GM20000 (cell line): Measurements from ENCODE around the gene ENPP5.
A peak's percentile ranks its signal among the peaks of the same experiment; 100 is the strongest.
"Not testable (repeated sequence)": the region's sequence is repeated elsewhere in the genome, so short reads cannot be mapped to it uniquely, and the experiment has no call there.

Source experiments
- DNase-seq: peaks from one replicate; pipeline ENCODE4 v3.0.0; 2012; ENCODE audit warnings: low spot score
- CTCF ChIP-seq: IDR thresholded peaks from 2 replicates; pipeline ENCODE4 v1.5.1; 2012; ENCODE audit warnings: mild to moderate bottlenecking, control low read depth; ENCODE audit errors: extremely low read depth, missing control alignments

ENPP5 gene

GRCh38 chr6:46175446-46175845, 4.7 kb upstream of the ENPP5 start:
- TF ChIP-seq CTCF: no peak
- peak; percentile 63 for DNase-seq

- TF ChIP-seq CTCF: no peak
- DNase-seq: no peak
Measured at GRCh38 chr6:46174904-46175303, 4.1 kb upstream of the ENPP5 start.

GRCh38 chr6:46172176-46172575, 1.4 kb upstream of the ENPP5 start:
- DNase-seq: no peak
- no peak for TF ChIP-seq CTCF

DNA sequence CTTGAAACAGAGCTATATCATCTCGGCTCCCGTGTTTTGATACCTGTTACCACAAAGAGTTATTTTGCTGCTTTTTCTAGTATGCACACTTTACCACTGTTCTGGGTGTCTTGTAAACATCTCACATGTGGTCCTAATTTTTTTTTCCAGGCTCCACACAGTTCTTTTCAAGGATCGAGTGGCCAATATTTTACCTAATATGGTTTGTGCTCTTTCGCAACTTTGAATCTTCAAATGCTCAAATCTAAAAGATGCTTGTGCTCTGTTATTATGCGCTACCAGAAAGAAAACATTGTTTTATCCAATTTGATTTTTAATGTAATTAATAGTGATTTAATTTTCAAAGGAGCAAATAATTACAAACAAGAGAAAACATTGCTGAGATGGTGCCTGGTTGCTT, 10.7 kb downstream of the ENPP5 start:
- no peak for TF ChIP-seq CTCF
- no peak for DNase-seq

GRCh38 chr6:46159229-46159628, 11.6 kb downstream of the ENPP5 start:
- TF ChIP-seq CTCF: no peak
- DNase-seq: no peak

DNA sequence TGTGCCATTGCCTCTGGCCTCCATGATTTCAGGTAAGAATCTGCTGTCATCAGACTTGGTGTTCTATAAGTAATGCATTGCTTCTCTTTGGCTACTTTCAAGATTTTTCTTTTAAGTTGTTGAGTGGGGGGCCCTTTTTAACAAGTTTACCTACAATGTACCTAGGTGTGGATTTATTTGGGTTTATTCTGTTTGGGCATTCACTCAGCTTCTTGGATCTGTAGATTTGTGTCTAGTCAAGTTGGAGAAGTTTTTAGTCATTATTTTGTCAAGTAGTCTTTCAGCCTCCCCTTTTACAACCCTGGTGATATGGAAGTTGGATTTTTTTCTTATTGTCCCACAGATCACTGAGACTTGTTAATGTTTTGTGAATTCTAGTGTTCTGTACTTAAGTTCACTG, 14.1 kb downstream of the ENPP5 start:
- no peak for DNase-seq
- no peak for TF ChIP-seq CTCF

GRCh38 chr6:46149066-46149465, 21.7 kb downstream of the ENPP5 start:
- DNase-seq: not testable (repeated sequence)

DNA sequence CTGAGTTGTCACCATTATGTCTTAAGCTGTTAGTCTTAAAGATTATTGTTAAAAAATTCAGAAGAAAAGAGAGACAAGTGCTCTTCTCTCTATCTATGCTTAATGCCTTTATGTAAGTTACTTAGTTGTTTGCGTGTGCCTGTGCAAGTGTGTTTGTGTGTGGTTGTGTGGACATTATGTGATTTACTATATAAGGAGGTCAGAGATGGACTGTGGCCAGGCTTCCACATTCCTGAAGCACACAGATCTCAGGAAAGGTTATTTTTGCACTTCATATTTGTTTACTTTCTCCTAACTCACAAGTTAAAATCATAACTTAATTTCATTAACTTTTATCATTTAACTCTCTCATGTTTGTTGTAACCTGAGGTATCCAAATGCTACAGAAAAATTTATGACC, 26.5 kb downstream of the ENPP5 start:
- TF ChIP-seq CTCF: no peak

More for the DNA sequence above, 26.5 kb downstream of the ENPP5 start:
- no peak for DNase-seq
